ENCODE results near the gene RSPH10B. TPM values are rescaled to one million over a fixed set of nuclear protein-coding genes. Genes with fewer than 3 reads are reported as not detected.

RSPH10B gene
- total and polyA plus RNA-seq, 2 of the 8 experiments (the other 6 are each of a cell fraction or from before 2014, with no cell fraction given), result 0.17 to 0.45 TPM

DNA sequence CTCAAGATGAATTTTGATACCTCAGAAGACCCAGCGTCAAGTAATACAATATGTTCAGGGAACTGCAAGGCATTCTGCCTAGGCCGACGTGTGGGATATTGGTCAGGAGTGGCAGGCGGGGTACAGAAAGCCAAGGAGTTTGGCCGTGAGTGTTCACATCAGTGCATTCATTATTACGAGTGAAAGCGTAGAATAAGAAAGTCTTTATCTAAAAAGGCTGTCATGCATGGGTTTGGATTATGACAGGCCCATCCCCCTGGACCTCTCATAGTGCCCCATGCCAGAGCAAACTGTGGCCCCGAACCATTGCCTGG is 46.1 kb upstream of the RSPH10B start:
- Histone ChIP-seq H3K4me2 (ENCODE audit: insufficient read depth in 1 of 2, low read depth in 2 of 2, low read length in 2 of 2) (no peak overlapping the region), H3K4me1 (replicated peaks in 1 of 4; ENCODE audit: control insufficient read depth in 3 of 4, insufficient read depth in 4 of 4, low read length in 3 of 4) (no peaks in the 10 kb centered on the region), H2BK20ac (ENCODE audit: low read length) (no peak overlapping the region), H3K9ac (replicated peaks in 1 of 4; ENCODE audit: extremely low read depth in 1 of 4, low read depth in 3 of 4, low read length in 3 of 4) (no peak overlapping the region), H2AFZ (ENCODE audit: low read length) (no peak overlapping the region), H2BK12ac (ENCODE audit: low read depth, low read length) (no peak overlapping the region), H2AK5ac (ENCODE audit: low read depth, low read length) (no peak overlapping the region), H3K56ac (replicated peaks; ENCODE audit: insufficient read length, low read depth, low read length) (no peak overlapping the region), H4K91ac (replicated peaks; ENCODE audit: insufficient read length, low read length) (no peak overlapping the region), H3K23ac (ENCODE audit: insufficient read length) (no peak overlapping the region), H2BK15ac (ENCODE audit: low read length) (no peak overlapping the region), H3K14ac (ENCODE audit: insufficient read length) (no peak overlapping the region), H3K4ac (replicated peaks; ENCODE audit: insufficient read length, low read depth, low read length) (no peak overlapping the region), H2BK120ac (replicated peaks; ENCODE audit: low read depth, low read length) (no peak overlapping the region), H3K79me1 (ENCODE audit: low read depth, low read length) (peaks cover 4% of the 10 kb centered on the region), H3K23me2 (ENCODE audit: low read depth, low read length) (no peaks in the 10 kb centered on the region), H4K20me1 (replicated peaks in 1 of 2; ENCODE audit: control insufficient read depth in 1 of 2, insufficient read depth in 2 of 2, low read length in 2 of 2) (peaks cover 2 to 11% of the 10 kb centered on the region in 2 experiments), H4K5ac (ENCODE audit: insufficient read length, low read depth, low read length) (no peak overlapping the region), H3K36me3 (ENCODE audit: control insufficient read depth in 2 of 4, insufficient read depth in 4 of 4, low read length in 3 of 4) (peaks cover 39 to 84% (median 59%) of the 10 kb centered on the region in 4 experiments), H3K27ac (ENCODE audit: low read depth, low read length) (no peak overlapping the region), H4K8ac (ENCODE audit: extremely low read depth, insufficient read depth, low read length) (no peak overlapping the region), H3K18ac (ENCODE audit: extremely low read depth, low read length) (no peak overlapping the region), H3K4me3 (ENCODE audit: extremely low read depth in 1 of 4, insufficient read depth in 2 of 4, low read depth in 3 of 4, low read length in 4 of 4) (no peak overlapping the region), H3K9me3 (ENCODE audit: insufficient read depth in 2 of 2, low read depth in 1 of 2, low read length in 1 of 2) (no peaks in the 10 kb centered on the region), H3K79me2 (ENCODE audit: control insufficient read depth in 1 of 2, insufficient read depth in 2 of 2, low read length in 2 of 2) (peaks cover 2 to 29% of the 10 kb centered on the region in 2 experiments; a peak in 3 of 4 replicates), H2BK5ac (ENCODE audit: low read depth, low read length) (no peak overlapping the region), H3K27me3 (replicated peaks in 1 of 4; ENCODE audit: control insufficient read depth in 3 of 4, extremely low read depth in 1 of 4, insufficient read depth in 3 of 4, low read length in 3 of 4) (no peaks in the 10 kb centered on the region)
- 91% methylated on average over 8 of the region's 8 CpGs; no CpG with 5 or more reads in 1 of the 2 experiments for WGBS, 2 experiments (ENCODE audit: extremely low coverage in 1 of 2, insufficient coverage in 1 of 2, insufficient read length in 1 of 2, insufficient replicate concordance in 2 of 2, low coverage in 1 of 2, low lambda C conversion rate in 2 of 2, missing lambda C conversion rate in 1 of 2)
- ChIA-PET POLR2A (ENCODE audit: partially characterized antibody) (no interaction called here), CTCF (ENCODE audit: partially characterized antibody) (interaction anchor here (1.6 to 4.5 kb wide), 2 partner anchors 10 to 161 kb away, joined by 3 to 31 read pairs; no protein-coding TSS in a partner anchor)
- FAIRE-seq, result no peak
- no peak for DNase-seq (ENCODE audit: low read depth in 1 of 2, low spot score in 2 of 2)
- TF ChIP-seq SP2 (IDR thresholded peaks at IDR 0.05; ENCODE audit: low read length) (no peak), POU5F1 (IDR thresholded peaks at IDR 0.05; ENCODE audit: low read depth, low read length) (no peak), CHD1 (IDR thresholded peaks at IDR 0.05; ENCODE audit: low read depth, low read length) (no peak), YY1 (IDR thresholded peaks at IDR 0.05; ENCODE audit: low read depth, low read length) (no peak), GABPA (IDR thresholded peaks at IDR 0.05; ENCODE audit: borderline replicate concordance, insufficient read depth, low read length) (no peak), MAFK (IDR thresholded peaks at IDR 0.05; ENCODE audit: low read depth, low read length) (no peak), SUZ12 (IDR thresholded peaks at IDR 0.05; ENCODE audit: low read length) (no peak), JUND (IDR thresholded peaks at IDR 0.05; ENCODE audit: low read length) (no peak), BRCA1 (IDR thresholded peaks at IDR 0.05; ENCODE audit: low read depth, low read length) (no peak), KDM1A (IDR thresholded peaks at IDR 0.05; ENCODE audit: borderline replicate concordance, low read length) (no peak)
- TF ChIP-seq, protein P1, sequence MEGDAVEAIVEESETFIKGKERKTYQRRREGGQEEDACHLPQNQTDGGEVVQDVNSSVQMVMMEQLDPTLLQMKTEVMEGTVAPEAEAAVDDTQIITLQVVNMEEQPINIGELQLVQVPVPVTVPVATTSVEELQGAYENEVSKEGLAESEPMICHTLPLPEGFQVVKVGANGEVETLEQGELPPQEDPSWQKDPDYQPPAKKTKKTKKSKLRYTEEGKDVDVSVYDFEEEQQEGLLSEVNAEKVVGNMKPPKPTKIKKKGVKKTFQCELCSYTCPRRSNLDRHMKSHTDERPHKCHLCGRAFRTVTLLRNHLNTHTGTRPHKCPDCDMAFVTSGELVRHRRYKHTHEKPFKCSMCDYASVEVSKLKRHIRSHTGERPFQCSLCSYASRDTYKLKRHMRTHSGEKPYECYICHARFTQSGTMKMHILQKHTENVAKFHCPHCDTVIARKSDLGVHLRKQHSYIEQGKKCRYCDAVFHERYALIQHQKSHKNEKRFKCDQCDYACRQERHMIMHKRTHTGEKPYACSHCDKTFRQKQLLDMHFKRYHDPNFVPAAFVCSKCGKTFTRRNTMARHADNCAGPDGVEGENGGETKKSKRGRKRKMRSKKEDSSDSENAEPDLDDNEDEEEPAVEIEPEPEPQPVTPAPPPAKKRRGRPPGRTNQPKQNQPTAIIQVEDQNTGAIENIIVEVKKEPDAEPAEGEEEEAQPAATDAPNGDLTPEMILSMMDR (IDR thresholded peaks at IDR 0.05; ENCODE audit: control extremely low read depth in 1 of 3, insufficient read depth in 1 of 3, low read depth in 1 of 3, low read length in 3 of 3), result no peak
- TF ChIP-seq, protein P2, sequence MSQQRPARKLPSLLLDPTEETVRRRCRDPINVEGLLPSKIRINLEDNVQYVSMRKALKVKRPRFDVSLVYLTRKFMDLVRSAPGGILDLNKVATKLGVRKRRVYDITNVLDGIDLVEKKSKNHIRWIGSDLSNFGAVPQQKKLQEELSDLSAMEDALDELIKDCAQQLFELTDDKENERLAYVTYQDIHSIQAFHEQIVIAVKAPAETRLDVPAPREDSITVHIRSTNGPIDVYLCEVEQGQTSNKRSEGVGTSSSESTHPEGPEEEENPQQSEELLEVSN (IDR thresholded peaks at IDR 0.05), result no peak
